Measurements from ENCODE around the gene ODF2. TPM values are rescaled to one million over a fixed set of nuclear protein-coding genes. Genes with fewer than 3 reads are reported as not detected.

The ODF2 gene
- total and polyA plus RNA-seq, 10 of the 15 experiments (the other 5 are each of a cell fraction or from before 2014, with no cell fraction given), result 8.7 to 65.1 (median 38.5) TPM

DNA sequence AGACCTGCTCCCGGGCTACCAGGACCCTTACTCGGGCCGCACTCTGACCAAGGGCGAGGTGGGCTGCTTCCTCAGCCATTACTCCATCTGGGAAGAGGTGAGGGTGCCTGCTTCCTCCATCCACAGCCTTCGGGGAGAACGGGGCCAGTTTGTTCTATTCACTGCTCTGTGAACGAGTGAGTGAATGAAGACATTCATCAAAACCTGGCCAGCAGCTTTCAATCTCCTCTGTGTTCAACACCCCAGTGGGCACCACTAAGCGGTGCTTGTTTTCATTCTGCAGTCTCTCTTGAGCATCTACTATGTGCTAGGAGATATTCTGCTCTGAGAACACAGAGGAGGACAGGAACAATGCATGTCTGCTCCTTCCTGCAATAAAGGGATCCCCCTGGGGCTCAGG, 24.6 kb upstream of the ODF2 start (continued):
- TF ChIP-seq, protein P1, sequence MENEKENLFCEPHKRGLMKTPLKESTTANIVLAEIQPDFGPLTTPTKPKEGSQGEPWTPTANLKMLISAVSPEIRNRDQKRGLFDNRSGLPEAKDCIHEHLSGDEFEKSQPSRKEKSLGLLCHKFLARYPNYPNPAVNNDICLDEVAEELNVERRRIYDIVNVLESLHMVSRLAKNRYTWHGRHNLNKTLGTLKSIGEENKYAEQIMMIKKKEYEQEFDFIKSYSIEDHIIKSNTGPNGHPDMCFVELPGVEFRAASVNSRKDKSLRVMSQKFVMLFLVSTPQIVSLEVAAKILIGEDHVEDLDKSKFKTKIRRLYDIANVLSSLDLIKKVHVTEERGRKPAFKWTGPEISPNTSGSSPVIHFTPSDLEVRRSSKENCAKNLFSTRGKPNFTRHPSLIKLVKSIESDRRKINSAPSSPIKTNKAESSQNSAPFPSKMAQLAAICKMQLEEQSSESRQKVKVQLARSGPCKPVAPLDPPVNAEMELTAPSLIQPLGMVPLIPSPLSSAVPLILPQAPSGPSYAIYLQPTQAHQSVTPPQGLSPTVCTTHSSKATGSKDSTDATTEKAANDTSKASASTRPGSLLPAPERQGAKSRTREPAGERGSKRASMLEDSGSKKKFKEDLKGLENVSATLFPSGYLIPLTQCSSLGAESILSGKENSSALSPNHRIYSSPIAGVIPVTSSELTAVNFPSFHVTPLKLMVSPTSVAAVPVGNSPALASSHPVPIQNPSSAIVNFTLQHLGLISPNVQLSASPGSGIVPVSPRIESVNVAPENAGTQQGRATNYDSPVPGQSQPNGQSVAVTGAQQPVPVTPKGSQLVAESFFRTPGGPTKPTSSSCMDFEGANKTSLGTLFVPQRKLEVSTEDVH (IDR thresholded peaks at IDR 0.05; ENCODE audit: low read depth, partially characterized antibody), result no peak
- TF ChIP-seq SMAD5 (IDR thresholded peaks at IDR 0.05; ENCODE audit: low read depth) (no peak), ZNF274 (IDR thresholded peaks at IDR 0.05; ENCODE audit: insufficient read depth, insufficient read length) (no peak), RFX5 (IDR thresholded peaks at IDR 0.05; ENCODE audit: low read depth, low read length) (no peak)

DNA sequence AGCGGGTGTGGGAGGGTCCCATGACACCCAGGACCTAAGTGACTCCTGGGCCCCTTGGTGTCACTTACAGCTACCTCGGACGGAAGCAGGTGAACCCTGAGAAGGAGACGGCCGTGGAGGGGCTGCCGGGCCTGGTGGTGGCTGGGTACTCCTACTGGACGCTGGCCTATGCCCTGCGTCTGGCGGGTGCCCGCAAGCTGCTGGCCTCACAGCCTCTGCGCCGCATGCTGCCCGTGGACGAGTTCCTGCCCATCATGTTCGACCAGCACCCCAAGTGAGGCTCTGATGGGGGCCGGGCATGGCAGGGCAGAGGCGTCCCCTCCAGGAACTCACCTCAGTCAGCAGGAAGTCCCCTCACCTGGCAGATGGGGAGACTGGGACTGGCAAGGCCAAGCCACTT, 21.5 kb upstream of the ODF2 start:
- H3K36me3 ChIP-seq (ENCODE audit: control insufficient read depth in 2 of 2, insufficient read depth in 2 of 2, low read length in 1 of 2), result no peaks in the 10 kb centered on the region
- no peak for TF ChIP-seq NRF1 (conservative IDR thresholded peaks at IDR 0.05; ENCODE audit: low read depth, low read length)
- in situ Hi-C loops (cut with MboI), result no loop called here
- no peaks in the 10 kb centered on the region for H3K79me2 ChIP-seq (ENCODE audit: control insufficient read depth, insufficient read depth, low read length)
- H3K27ac ChIP-seq (ENCODE audit: control insufficient read depth, insufficient read depth), result no peak overlapping the region
- no peaks in the 10 kb centered on the region for H3K9me3 ChIP-seq (replicated peaks; ENCODE audit: control insufficient read depth, insufficient read depth, low read length)
- ATAC-seq (no peak), FAIRE-seq (no peak), DNase-seq (ENCODE audit: low read depth, low spot score) (no peak)
- H3K9ac ChIP-seq (ENCODE audit: control insufficient read depth, insufficient read depth, low read length), result no peak overlapping the region
- no peak overlapping the region for H2AFZ ChIP-seq (ENCODE audit: control insufficient read depth, low read depth, low read length)
- no peak overlapping the region for H3K4me3 ChIP-seq
- H3K4me2 ChIP-seq (ENCODE audit: control insufficient read depth, insufficient read depth), result no peak overlapping the region
- ChIA-PET POLR2A (no interaction called here), CTCF (interaction anchor here (2.4 kb wide), 1 partner anchor 15 kb away, joined by 6 read pairs; no protein-coding TSS in a partner anchor), SMC1A (ENCODE audit: uncharacterized antibody, unreplicated experiment) (no interaction called here), RAD21 (ENCODE audit: unreplicated experiment) (no interaction called here)
- no peaks in the 10 kb centered on the region for H4K20me1 ChIP-seq (ENCODE audit: control insufficient read depth, insufficient read depth)
- no peaks in the 10 kb centered on the region for H3K4me1 ChIP-seq (ENCODE audit: control insufficient read depth, insufficient read depth, low read length)
- H3K27me3 ChIP-seq (replicated peaks in 1 of 2; ENCODE audit: control insufficient read depth in 2 of 2, insufficient read depth in 2 of 2, low read length in 1 of 2), result no peaks in the 10 kb centered on the region
- no TSS peak for BruUV-seq (replicated peaks)
- WGBS (ENCODE audit: insufficient coverage, insufficient replicate concordance, low lambda C conversion rate, missing lambda C conversion rate), result 69% methylated on average over 17 of the region's 17 CpGs
- intact Hi-C loops (cut with micrococcal nuclease; ENCODE audit: unreplicated experiment), result no loop called here
